GM23338 (cell line): Measurements from ENCODE around the gene RPRD1A. TPM values are rescaled to one million over a fixed set of nuclear protein-coding genes. Genes with fewer than 3 reads are reported as not detected.

Experiments
- ATAC-seq: fragments of 200-7000 bp; cut with Tn5 transposase; 3 replicates; pipeline ENCODE4 v1.9.1; 2020
- DNase-seq: peaks from one replicate; pipeline ENCODE4 v3.0.0-alpha.2; 2015; ENCODE audit warnings: low spot score
- H2AFZ ChIP-seq: fragments of 200-600 bp; sonication (generic); 2 replicates; pipeline ENCODE4 v1.8.0; 2016; ENCODE audit warnings: antibody characterized with exemption, mild to moderate bottlenecking, moderate library complexity
- H3F3A ChIP-seq: fragments of 200-600 bp; sonication (generic); replicated peaks from 2 replicates; pipeline ENCODE4 v1.8.0; 2017; ENCODE audit warnings: antibody characterized with exemption, mixed run types, low read depth
- H3K27ac ChIP-seq: fragments of 200-600 bp; sonication (generic); 2 replicates; pipeline ENCODE4 v1.6.1; 2016; ENCODE audit warnings: low read depth
- H3K27me3 ChIP-seq: fragments of 200-600 bp; sonication (generic); 2 replicates; pipeline ENCODE4 v1.8.0; 2016; ENCODE audit warnings: mild to moderate bottlenecking, mixed run types, moderate library complexity; ENCODE audit not compliant: insufficient read depth
- H3K36me3 ChIP-seq: fragments of 200-600 bp; sonication (generic); 2 replicates; pipeline ENCODE4 v1.8.0; 2016; ENCODE audit warnings: mild to moderate bottlenecking; ENCODE audit not compliant: insufficient read depth
- H3K4me1 ChIP-seq: fragments of 200-600 bp; sonication (generic); 2 replicates; pipeline ENCODE4 v1.8.0; 2016; ENCODE audit warnings: mild to moderate bottlenecking, moderate library complexity; ENCODE audit not compliant: insufficient read depth
- H3K4me2 ChIP-seq: fragments of 200-600 bp; sonication (generic); 2 replicates; pipeline ENCODE4 v1.7.1; 2017; ENCODE audit warnings: mixed run types
- H3K4me3 ChIP-seq: fragments of 200-600 bp; sonication (generic); 2 replicates; pipeline ENCODE4 v1.6.1; 2016; ENCODE audit warnings: mixed run types
- H3K79me2 ChIP-seq: fragments of 200-600 bp; sonication (generic); replicated peaks from 2 replicates; pipeline ENCODE4 v1.8.0; 2017; ENCODE audit warnings: mild to moderate bottlenecking; ENCODE audit not compliant: insufficient read depth
- H3K9me2 ChIP-seq: fragments of 200-600 bp; sonication (generic); 2 replicates; pipeline ENCODE4 v1.8.0; 2017; ENCODE audit not compliant: insufficient read depth
- H4K20me1 ChIP-seq: fragments of 200-600 bp; sonication (generic); replicated peaks from 2 replicates; pipeline ENCODE4 v1.8.0; 2017; ENCODE audit warnings: mild to moderate bottlenecking; ENCODE audit not compliant: insufficient read depth
- H3K27ac Mint-ChIP-seq: 2 replicates; pipeline ENCODE4 v1.8.0; 2020; ENCODE audit warnings: inconsistent platforms, mild to moderate bottlenecking, moderate library complexity, mixed read lengths
- H3K27me3 Mint-ChIP-seq: 3 replicates; pipeline ENCODE4 v1.8.0; 2022; ENCODE audit warnings: low read depth, mild to moderate bottlenecking, moderate library complexity, mixed read lengths, inconsistent platforms; ENCODE audit not compliant: insufficient read depth, poor library complexity
- H3K36me3 Mint-ChIP-seq: 3 replicates; pipeline ENCODE4 v1.8.0; 2021; ENCODE audit warnings: low read depth, mild to moderate bottlenecking, inconsistent platforms, moderate library complexity, mixed read lengths
- H3K4me1 Mint-ChIP-seq: 3 replicates; pipeline ENCODE4 v1.8.0; 2020; ENCODE audit warnings: mild to moderate bottlenecking, inconsistent platforms, mixed read lengths
- H3K4me3 Mint-ChIP-seq: 3 replicates; pipeline ENCODE4 v1.8.0; 2021; ENCODE audit warnings: moderate library complexity, mild to moderate bottlenecking, inconsistent platforms, mixed read lengths
- H3K9me3 Mint-ChIP-seq: 3 replicates; pipeline ENCODE4 v1.8.0; 2020; ENCODE audit warnings: moderate library complexity, mild to moderate bottlenecking, inconsistent platforms, mixed read lengths
- EZH2 ChIP-seq: fragments of 200-600 bp; sonication (generic); IDR thresholded peaks from one replicate; pipeline ENCODE4 v1.8.0; 2017; ENCODE audit warnings: antibody characterized with exemption, mild to moderate bottlenecking, low read depth; ENCODE audit not compliant: unreplicated experiment
- EZH2phosphoT487 ChIP-seq: fragments of 200-600 bp; sonication (generic); IDR thresholded peaks from one replicate; pipeline ENCODE4 v1.8.1; 2018; ENCODE audit warnings: antibody characterized with exemption; ENCODE audit not compliant: unreplicated experiment
- NANOG ChIP-seq: IDR thresholded peaks from 2 replicates; pipeline ENCODE4 v1.6.1; 2016; ENCODE audit warnings: antibody characterized with exemption, borderline replicate concordance
- POLR2AphosphoS5 ChIP-seq: IDR thresholded peaks from 2 replicates; pipeline ENCODE4 v1.6.1; 2016; ENCODE audit warnings: antibody characterized with exemption, low read depth
- REST ChIP-seq: IDR thresholded peaks from one replicate; pipeline ENCODE4 v1.6.1; 2018; ENCODE audit warnings: antibody characterized with exemption; ENCODE audit not compliant: unreplicated experiment
- STAT1 ChIP-seq: IDR thresholded peaks from one replicate; pipeline ENCODE4 v1.6.1; 2016; ENCODE audit warnings: antibody characterized with exemption; ENCODE audit not compliant: unreplicated experiment
- ZNF114 ChIP-seq: fragments of 250-450 bp; sonication (Bioruptor Pico); IDR thresholded peaks from 2 replicates; pipeline ENCODE4 v1.5.0; 2020; ENCODE audit warnings: mild to moderate bottlenecking, moderate library complexity
- ZNF462 ChIP-seq: fragments of 250-450 bp; sonication (Bioruptor Pico); IDR thresholded peaks from 2 replicates; pipeline ENCODE4 v1.5.0; 2020; ENCODE audit warnings: mild to moderate bottlenecking, moderate library complexity
- polyA plus RNA-seq: library from polyadenylated mRNA; unstranded; fragments of >200 nt; fragmentation: Nextera tagmentation; extraction: Ambion mirVana; gene quantifications from 2 replicates; pipeline ENCODE4 v1.2.1, GENCODE V29; 2016
- total RNA-seq: library from RNA; depleted of rRNA; stranded (reverse); fragments of >200 nt; shearing (Covaris generic); gene quantifications from 2 replicates; pipeline ENCODE4 v1.2.3, GENCODE V29; 2014
- TF ChIP-seq, protein P1 (sequence below): IDR thresholded peaks from 2 replicates; pipeline ENCODE4 v1.6.1; 2016; ENCODE audit warnings: antibody characterized with exemption
- TF ChIP-seq, protein P2 (sequence below), 2 experiments: fragments of 200-600 bp in 1 of 2; sonication (generic) in 1 of 2; conservative IDR thresholded peaks; 2 replicates each; pipeline versions ENCODE4 v1.5.1 to v1.6.1; 2016 to 2017; ENCODE audit warnings: antibody characterized with exemption in 2 of 2, low read depth in 2 of 2, mild to moderate bottlenecking in 2 of 2, moderate library complexity in 1 of 2

Gene RPRD1A
- total and polyA plus RNA-seq, 2 experiments from 2014 or later: 67.9 to 157 TPM

DNA sequence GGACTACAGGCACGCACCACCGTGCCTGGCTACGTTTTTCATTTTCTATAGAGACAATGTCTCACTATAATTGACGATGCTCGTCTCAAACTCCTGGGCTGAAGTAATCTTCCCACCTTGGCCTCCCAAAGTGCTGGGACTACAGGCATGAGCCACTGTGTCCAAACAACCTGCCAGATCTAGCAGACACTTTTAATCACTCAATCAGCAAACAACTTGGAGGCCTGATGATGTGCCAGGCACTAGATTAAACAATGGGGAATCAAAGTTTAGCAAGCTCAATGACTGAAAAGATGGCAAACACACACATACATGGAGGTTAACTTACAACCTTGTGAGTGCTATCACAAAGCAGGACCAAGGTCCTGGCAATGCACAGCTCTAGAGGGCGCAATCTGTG is 124.7 kb downstream of the RPRD1A start:
- Mint-ChIP-seq H3K36me3 (peaks cover 29% of the 10 kb centered on the region), H3K27ac (no peak overlapping the region), H3K9me3 (no peaks in the 10 kb centered on the region), H3K27me3 (no peaks in the 10 kb centered on the region), H3K4me1 (peaks cover 18% of the 10 kb centered on the region), H3K4me3 (no peak overlapping the region)
- peaks cover 24% of the 10 kb centered on the region for H3K79me2 ChIP-seq
- no peak overlapping the region for H2AFZ ChIP-seq
- no peak overlapping the region for H3K4me3 ChIP-seq
- peaks cover 14% of the 10 kb centered on the region for H3K4me1 ChIP-seq
- H3K4me2 ChIP-seq: no peak overlapping the region
- H3K36me3 ChIP-seq: peaks cover 29% of the 10 kb centered on the region; the same call in 1 of the 2 replicates
- no peak overlapping the region for H3K27ac ChIP-seq
- TF ChIP-seq, protein P1, sequence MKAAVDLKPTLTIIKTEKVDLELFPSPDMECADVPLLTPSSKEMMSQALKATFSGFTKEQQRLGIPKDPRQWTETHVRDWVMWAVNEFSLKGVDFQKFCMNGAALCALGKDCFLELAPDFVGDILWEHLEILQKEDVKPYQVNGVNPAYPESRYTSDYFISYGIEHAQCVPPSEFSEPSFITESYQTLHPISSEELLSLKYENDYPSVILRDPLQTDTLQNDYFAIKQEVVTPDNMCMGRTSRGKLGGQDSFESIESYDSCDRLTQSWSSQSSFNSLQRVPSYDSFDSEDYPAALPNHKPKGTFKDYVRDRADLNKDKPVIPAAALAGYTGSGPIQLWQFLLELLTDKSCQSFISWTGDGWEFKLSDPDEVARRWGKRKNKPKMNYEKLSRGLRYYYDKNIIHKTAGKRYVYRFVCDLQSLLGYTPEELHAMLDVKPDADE: no peak
- TF ChIP-seq, protein P2, sequence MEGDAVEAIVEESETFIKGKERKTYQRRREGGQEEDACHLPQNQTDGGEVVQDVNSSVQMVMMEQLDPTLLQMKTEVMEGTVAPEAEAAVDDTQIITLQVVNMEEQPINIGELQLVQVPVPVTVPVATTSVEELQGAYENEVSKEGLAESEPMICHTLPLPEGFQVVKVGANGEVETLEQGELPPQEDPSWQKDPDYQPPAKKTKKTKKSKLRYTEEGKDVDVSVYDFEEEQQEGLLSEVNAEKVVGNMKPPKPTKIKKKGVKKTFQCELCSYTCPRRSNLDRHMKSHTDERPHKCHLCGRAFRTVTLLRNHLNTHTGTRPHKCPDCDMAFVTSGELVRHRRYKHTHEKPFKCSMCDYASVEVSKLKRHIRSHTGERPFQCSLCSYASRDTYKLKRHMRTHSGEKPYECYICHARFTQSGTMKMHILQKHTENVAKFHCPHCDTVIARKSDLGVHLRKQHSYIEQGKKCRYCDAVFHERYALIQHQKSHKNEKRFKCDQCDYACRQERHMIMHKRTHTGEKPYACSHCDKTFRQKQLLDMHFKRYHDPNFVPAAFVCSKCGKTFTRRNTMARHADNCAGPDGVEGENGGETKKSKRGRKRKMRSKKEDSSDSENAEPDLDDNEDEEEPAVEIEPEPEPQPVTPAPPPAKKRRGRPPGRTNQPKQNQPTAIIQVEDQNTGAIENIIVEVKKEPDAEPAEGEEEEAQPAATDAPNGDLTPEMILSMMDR (conservative IDR thresholded peaks at IDR 0.05; ENCODE audit: low read depth in 2 of 2): peak in 1 of 2 experiments; percentile 26; a peak in 2 of 4 replicates
- no peaks in the 10 kb centered on the region for H3K9me2 ChIP-seq
- no peaks in the 10 kb centered on the region for H3F3A ChIP-seq
- no peak for DNase-seq
- no peak for ATAC-seq
- no peaks in the 10 kb centered on the region for H4K20me1 ChIP-seq
- no peaks in the 10 kb centered on the region for H3K27me3 ChIP-seq

DNA sequence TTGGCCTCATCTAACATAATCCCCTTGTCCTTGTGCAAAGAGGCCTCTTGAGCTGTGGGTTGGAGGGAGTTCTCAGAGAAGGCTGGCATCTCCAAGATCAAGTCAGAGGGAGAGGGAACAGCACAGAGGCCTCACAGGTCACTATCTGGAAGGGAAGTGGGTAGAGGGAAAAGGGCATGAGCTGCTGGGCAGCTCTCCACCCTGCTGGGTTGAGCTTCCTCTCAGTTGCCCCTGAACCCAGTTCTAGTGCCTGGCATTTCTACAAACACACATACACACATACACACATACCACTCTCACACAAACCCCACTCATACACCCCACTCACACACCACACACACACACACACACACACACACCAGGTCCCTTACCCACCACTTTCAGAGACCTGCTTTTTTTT is 125.2 kb downstream of the RPRD1A start:
- peaks cover 34% of the 10 kb centered on the region for H3K36me3 Mint-ChIP-seq
- H3K4me3 Mint-ChIP-seq: no peak overlapping the region
- TF ChIP-seq EZH2: no peak
- TF ChIP-seq ZNF462 (CRISPR knock-in tag): no peak
- TF ChIP-seq REST: no peak
- no peak for TF ChIP-seq ZNF114 (CRISPR knock-in tag)
- no peak for TF ChIP-seq POLR2AphosphoS5
- no peak for TF ChIP-seq NANOG
- TF ChIP-seq STAT1: no peak
- TF ChIP-seq EZH2phosphoT487: no peak

More for the DNA sequence above, 125.2 kb downstream of the RPRD1A start:
- Histone ChIP-seq H3K27ac (no peak overlapping the region), H3K36me3 (peaks cover 32% of the 10 kb centered on the region; the same call in 1 of the 2 replicates), H3K27me3 (no peaks in the 10 kb centered on the region), H3K4me3 (no peak overlapping the region), H4K20me1 (no peaks in the 10 kb centered on the region), H3K9me2 (no peaks in the 10 kb centered on the region), H3K4me2 (no peak overlapping the region), H3F3A (no peaks in the 10 kb centered on the region), H3K79me2 (peaks cover 18% of the 10 kb centered on the region), H3K4me1 (peaks cover 14% of the 10 kb centered on the region), H2AFZ (no peak overlapping the region)
- H3K27me3 Mint-ChIP-seq: no peaks in the 10 kb centered on the region
- peak overlapping the region; percentile 32; the same call in 1 of the 2 replicates for H3K27ac Mint-ChIP-seq
- peaks cover 15% of the 10 kb centered on the region for H3K4me1 Mint-ChIP-seq
- DNase-seq (no peak), ATAC-seq (no peak)
- H3K9me3 Mint-ChIP-seq: no peaks in the 10 kb centered on the region
